GM20431 (cell line): ENCODE measurements around the gene PNMT.
"Not testable (repeated sequence)": the region's sequence is repeated elsewhere in the genome, so short reads cannot be mapped to it uniquely, and the experiment has no call there.

Source experiments
- in situ Hi-C: fragments of 300-500 bp; cut with MseI, MboI; formaldehyde crosslinking; loops from one replicate; pipeline ENCODE4 v1.15.0; 2020; ENCODE audit warnings: low sequenced_read_pairs; ENCODE audit not compliant: unreplicated experiment

PNMT gene

GRCh38 chr17:39702901-39703893 is 34.9 kb downstream of the PNMT start:
- in situ Hi-C loops: no loop called here

DNA sequence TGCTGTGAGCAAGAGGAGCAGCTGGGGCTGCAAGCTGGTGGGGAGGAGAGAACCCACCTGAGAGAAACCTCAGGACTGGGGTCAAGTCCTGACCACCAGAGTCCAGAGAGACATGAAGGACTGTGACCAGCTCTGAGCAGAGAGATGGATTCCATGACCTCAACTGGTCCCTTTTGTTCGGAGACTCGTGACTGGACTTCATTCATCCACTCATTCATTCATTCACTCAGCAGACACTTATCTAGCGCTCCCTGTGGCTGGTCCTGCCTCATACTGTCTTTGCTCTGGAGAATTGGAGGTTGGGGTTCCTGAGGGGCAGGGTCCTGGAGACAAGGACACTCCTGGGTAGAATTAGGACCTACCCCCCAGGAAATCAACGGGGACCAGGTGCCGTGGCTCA is 35.7 kb downstream of the PNMT start:
- in situ Hi-C loops: no loop called here

DNA sequence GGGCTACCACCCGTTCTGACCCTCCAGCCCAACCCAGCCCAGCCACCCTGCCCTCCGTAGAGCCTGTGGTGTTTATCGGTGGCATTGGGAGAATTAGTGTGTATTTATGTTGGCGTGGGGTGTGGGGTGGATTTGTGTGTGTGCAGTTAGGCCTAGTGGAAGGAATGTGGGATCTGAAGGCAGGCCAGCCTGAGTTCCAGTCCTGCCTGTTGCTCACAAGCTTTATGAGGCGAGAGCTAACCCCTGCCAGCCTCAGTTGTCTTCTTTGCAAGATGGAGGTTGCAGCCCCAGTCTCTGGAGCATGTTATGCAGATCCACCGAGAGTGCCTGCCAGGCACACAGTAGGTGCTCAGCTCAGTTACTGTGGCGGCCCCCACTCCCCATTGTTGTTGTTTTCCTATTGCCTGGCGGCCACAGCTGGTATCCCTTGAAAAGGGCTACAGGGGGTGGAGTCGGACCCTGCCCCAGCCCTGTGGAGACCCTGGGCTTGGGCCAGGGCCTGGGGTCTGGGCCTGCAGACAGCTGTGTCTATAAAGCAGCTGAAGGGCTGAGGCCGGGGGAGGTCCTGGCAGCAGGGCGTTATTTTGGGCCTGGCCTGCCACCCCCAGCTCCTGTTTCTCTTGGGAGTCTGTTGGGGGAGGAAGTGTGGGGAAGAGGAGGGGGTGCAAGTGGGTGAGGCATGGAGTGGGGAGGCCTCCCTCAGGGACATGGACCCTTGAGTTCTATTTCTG is 36.7 kb downstream of the PNMT start:
- in situ Hi-C loops: no loop called here

- in situ Hi-C loops: no loop called here
These were observed 37.6 kb downstream of the PNMT start for GRCh38 chr17:39705786-39706348.

DNA sequence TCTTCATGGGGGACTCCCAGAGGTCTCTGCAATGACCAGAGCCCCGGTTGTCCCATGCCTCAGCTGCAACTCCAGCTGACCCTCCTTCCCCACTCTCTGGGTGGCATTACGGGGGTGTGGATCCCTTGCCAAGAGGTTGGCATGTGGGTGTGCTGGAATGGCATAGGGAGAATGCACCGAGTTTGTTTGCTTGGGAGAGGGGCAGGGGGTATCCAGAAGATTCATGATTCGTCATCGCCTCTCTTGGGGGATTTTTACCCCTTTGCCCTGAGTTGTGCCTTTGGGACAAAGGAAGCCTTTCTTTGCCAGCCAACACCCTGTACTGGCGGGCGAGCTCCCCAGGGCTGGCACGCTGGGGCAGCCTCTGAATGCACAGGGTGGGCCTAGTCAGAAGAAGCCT is 38.1 kb downstream of the PNMT start:
- in situ Hi-C loops: no loop called here

- in situ Hi-C loops: no loop called here
These were observed 38.7 kb downstream of the PNMT start for GRCh38 chr17:39706921-39707337.

- in situ Hi-C loops: no loop called here
These were observed 41.2 kb downstream of the PNMT start for GRCh38 chr17:39709319-39709997.

- in situ Hi-C loops: no loop called here
These were observed 42.0 kb downstream of the PNMT start for GRCh38 chr17:39709998-39710964.

DNA sequence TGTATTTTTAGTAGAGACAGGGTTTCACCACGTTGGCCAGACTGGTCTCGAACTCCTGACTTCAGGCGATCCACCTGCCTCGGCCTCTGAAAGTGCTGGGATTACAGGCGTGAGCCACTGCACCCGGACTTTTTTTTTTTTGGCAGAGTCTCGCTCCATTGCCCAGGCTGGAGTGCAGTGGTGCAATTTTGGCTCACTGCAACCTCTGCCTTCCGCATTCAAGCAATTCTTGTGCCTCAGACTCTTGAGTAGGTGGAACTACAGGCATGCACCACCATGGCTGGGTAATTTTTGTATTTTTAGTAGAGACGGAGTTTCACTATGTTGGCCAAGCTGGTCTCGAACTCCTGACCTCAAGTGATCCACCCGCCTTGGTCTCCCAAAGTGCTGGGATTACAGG is 42.8 kb downstream of the PNMT start:
- in situ Hi-C loops: not testable (repeated sequence)

DNA sequence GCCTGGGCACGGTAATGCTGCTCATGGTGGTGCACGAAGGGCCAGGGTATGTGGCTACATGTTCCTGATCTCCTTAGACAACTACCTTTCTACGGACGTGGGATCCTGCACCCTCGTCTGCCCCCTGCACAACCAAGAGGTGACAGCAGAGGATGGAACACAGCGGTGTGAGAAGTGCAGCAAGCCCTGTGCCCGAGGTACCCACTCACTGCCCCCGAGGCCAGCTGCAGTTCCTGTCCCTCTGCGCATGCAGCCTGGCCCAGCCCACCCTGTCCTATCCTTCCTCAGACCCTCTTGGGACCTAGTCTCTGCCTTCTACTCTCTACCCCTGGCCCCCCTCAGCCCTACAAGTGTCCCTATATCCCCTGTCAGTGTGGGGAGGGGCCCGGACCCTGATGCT is 43.6 kb downstream of the PNMT start:
- in situ Hi-C loops: no loop called here

DNA sequence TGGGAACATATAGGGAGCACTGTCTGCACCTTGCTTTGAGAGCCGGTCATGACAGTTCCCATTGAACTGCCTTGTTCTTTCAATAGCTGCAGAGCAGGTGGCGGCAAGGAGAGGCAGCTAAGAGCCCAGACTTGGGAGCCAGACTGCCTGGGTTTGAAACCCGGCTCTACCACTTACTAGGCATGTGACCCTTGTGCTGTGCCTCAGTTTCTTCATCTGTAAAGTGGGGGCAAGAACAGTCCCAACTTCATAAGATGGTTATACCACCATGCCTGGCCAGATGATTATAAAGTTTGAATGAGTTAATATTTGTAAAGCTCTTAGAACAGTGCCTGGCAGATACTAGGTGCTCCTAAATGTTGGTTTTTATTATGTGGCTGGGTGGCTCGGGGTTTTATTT is 46.0 kb downstream of the PNMT start:
- in situ Hi-C loops: no loop called here

GRCh38 chr17:39715375-39716072 is 47.3 kb downstream of the PNMT start:
- in situ Hi-C loops: no loop called here

GRCh38 chr17:39716073-39716818 is 48.0 kb downstream of the PNMT start:
- in situ Hi-C loops: no loop called here

- in situ Hi-C loops: no loop called here
These were observed 48.8 kb downstream of the PNMT start for GRCh38 chr17:39716879-39717536.

DNA sequence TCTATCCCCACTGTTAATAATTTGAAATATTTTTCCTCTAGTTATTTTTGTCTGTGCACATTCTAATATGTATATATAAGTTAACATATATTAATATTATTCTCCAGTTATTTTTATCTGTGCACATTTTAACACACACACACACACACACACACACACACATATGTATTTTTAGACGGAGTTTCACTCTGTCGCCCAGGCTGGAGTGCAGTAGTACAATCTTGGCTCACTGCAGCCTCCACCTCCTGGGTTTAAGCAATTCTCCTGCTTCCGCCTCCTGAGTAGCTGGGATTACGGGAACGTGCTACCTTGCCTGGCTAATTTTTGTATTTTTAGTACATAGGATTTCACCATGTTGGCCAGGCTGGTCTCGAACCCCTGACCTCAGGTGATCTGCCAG is 49.4 kb downstream of the PNMT start:
- in situ Hi-C loops: no loop called here

- in situ Hi-C loops: no loop called here
These were observed 51.5 kb downstream of the PNMT start for GRCh38 chr17:39719563-39720355.
